ENCODE measurements around the gene DNAH14.

GRCh38 chr1:225350872-225351271, 421.4 kb downstream of the DNAH14 start:
- TF ChIP-seq, protein P1, sequence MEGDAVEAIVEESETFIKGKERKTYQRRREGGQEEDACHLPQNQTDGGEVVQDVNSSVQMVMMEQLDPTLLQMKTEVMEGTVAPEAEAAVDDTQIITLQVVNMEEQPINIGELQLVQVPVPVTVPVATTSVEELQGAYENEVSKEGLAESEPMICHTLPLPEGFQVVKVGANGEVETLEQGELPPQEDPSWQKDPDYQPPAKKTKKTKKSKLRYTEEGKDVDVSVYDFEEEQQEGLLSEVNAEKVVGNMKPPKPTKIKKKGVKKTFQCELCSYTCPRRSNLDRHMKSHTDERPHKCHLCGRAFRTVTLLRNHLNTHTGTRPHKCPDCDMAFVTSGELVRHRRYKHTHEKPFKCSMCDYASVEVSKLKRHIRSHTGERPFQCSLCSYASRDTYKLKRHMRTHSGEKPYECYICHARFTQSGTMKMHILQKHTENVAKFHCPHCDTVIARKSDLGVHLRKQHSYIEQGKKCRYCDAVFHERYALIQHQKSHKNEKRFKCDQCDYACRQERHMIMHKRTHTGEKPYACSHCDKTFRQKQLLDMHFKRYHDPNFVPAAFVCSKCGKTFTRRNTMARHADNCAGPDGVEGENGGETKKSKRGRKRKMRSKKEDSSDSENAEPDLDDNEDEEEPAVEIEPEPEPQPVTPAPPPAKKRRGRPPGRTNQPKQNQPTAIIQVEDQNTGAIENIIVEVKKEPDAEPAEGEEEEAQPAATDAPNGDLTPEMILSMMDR (IDR thresholded peaks at IDR 0.05; ENCODE audit: extremely low read depth in 1 of 2, insufficient read depth in 1 of 2, low read depth in 1 of 2, low read length in 2 of 2) = no peak
- TF ChIP-seq JUN (IDR thresholded peaks at IDR 0.05; ENCODE audit: borderline replicate concordance, insufficient read depth, insufficient read length, low read depth) (no peak), GATA2 (IDR thresholded peaks at IDR 0.05; ENCODE audit: insufficient read depth, insufficient read length, low read depth, low read length) (no peak), POLR2A (IDR thresholded peaks at IDR 0.05; ENCODE audit: low read depth, low read length) (no peak), EZH2 (IDR thresholded peaks at IDR 0.05; ENCODE audit: borderline replicate concordance, low read depth, low read length, severe bottlenecking) (no peak), POLR2AphosphoS5 (IDR thresholded peaks at IDR 0.05; ENCODE audit: insufficient read depth, low read depth, low read length) (no peak), MYC (IDR thresholded peaks at IDR 0.05; ENCODE audit: low read depth, low read length) (no peak), FOS (IDR thresholded peaks at IDR 0.05; ENCODE audit: borderline replicate concordance, insufficient read depth, low read length) (no peak)
- TF ChIP-seq, protein P2, sequence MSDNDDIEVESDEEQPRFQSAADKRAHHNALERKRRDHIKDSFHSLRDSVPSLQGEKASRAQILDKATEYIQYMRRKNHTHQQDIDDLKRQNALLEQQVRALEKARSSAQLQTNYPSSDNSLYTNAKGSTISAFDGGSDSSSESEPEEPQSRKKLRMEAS (IDR thresholded peaks at IDR 0.05; ENCODE audit: insufficient read depth, insufficient read length) = no peak

Measured in endothelial cell of umbilical vein (primary cell).